Measurements from ENCODE around the gene ASXL1.

The ASXL1 gene

DNA sequence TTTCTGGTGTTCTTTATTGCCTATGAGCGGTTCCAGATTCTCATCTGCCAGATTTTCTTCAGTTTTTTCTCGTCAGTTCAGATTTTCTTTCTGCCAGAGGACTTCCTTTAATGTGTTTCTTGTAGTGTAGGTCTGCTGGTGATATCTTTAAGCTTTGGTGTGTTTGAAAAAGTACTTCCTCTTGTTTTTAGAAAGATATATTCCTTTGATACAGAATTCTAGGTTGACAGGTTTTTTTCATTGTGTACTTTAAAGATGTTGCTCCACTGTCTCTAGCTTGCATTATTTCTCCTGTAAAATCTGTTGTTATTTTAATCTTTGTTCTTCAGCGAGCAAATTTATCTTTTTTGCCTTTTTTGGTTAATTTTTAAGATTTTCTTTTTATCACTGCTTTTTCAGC is 36.9 kb downstream of the ASXL1 start:
- H3K79me2 ChIP-seq (ENCODE audit: control insufficient read depth, insufficient read depth, low read length, poor library complexity), result peaks cover 2% of the 10 kb centered on the region
- no peak overlapping the region for H2AK5ac ChIP-seq (ENCODE audit: low read length)
- H3K9me3 ChIP-seq (ENCODE audit: insufficient read depth, low read depth, low read length), result no peaks in the 10 kb centered on the region
- H2AFZ ChIP-seq (ENCODE audit: insufficient read depth, low read length, poor library complexity), result no peak overlapping the region
- DNase-seq, result no peak
- no peak overlapping the region for H4K12ac ChIP-seq (ENCODE audit: low read depth, low read length)
- H3K4me3 ChIP-seq (ENCODE audit: low read depth, low read length), result no peak overlapping the region
- no peaks in the 10 kb centered on the region for H3K79me1 ChIP-seq (ENCODE audit: low read length)
- no peaks in the 10 kb centered on the region for H3K4me1 ChIP-seq (ENCODE audit: control insufficient read depth in 1 of 2, insufficient read depth in 2 of 2, low read length in 2 of 2)
- no peak overlapping the region for H2BK12ac ChIP-seq (ENCODE audit: low read length)
- WGBS (ENCODE audit: extremely low coverage, insufficient coverage, insufficient read length), result no CpG with 5 or more reads among the region's 3 CpGs
- no peak overlapping the region for H3K14ac ChIP-seq (ENCODE audit: low read length)
- H3K23ac ChIP-seq (ENCODE audit: low read length), result no peak overlapping the region
- no peak overlapping the region for H3K4me2 ChIP-seq (ENCODE audit: low read length)
- no peak overlapping the region for H4K8ac ChIP-seq (ENCODE audit: low read depth, low read length)
- H4K91ac ChIP-seq (ENCODE audit: low read depth, low read length), result no peak overlapping the region
- H2BK120ac ChIP-seq (ENCODE audit: insufficient read depth, low read length, poor library complexity), result no peak overlapping the region
- no peaks in the 10 kb centered on the region for H3K27me3 ChIP-seq (ENCODE audit: insufficient read depth, low read length)
- no peak overlapping the region for H3K9ac ChIP-seq (ENCODE audit: low read length)
- H3K36me3 ChIP-seq (ENCODE audit: control insufficient read depth in 1 of 2, insufficient read depth in 2 of 2, low read length in 2 of 2), result peaks cover 9 to 16% of the 10 kb centered on the region in 2 experiments
- H3K27ac ChIP-seq (ENCODE audit: low read depth, low read length), result no peak overlapping the region
- no peak overlapping the region for H2BK5ac ChIP-seq (ENCODE audit: low read depth, low read length, poor library complexity)
- no peak overlapping the region for H3K4ac ChIP-seq (ENCODE audit: low read depth, low read length)
- no peak overlapping the region for H3K18ac ChIP-seq (ENCODE audit: low read length)

DNA sequence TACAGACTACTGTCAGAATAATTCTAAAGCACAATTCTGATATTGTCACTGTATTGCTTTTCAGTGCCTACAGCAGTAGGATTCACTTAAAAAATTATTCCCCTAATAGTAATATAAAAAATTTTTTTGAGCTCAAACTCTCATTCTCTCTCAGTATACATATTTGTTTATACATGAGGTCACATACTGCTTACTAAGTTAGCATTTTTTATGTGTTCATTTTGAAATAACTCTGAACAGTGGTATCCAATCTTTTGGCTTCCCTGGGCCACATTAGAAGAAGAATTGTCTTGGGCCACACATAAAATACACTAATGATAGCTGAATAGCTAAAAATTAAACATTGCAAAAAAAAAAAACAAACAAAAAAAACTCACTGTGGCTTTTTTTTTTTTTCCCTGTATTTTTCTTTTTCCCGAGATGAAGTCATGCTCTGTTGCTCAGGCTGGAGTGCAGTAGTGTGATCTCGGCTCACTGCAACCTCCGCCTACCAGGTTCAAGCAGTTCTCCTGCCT is 38.6 kb downstream of the ASXL1 start:
- no peaks in the 10 kb centered on the region for H3K4me1 ChIP-seq (ENCODE audit: control insufficient read depth in 1 of 2, insufficient read depth in 2 of 2, low read length in 2 of 2)
- no peak overlapping the region for H3K27ac ChIP-seq (ENCODE audit: low read depth, low read length)
- H3K18ac ChIP-seq (ENCODE audit: low read length), result no peak overlapping the region
- no CpG with 5 or more reads among the region's 3 CpGs for WGBS (ENCODE audit: extremely low coverage, insufficient coverage, insufficient read length)
- no peak overlapping the region for H4K12ac ChIP-seq (ENCODE audit: low read depth, low read length)
- H3K9me3 ChIP-seq (ENCODE audit: insufficient read depth, low read depth, low read length), result no peaks in the 10 kb centered on the region
- H3K4ac ChIP-seq (ENCODE audit: low read depth, low read length), result no peak overlapping the region
- no peak overlapping the region for H3K4me3 ChIP-seq (ENCODE audit: low read depth, low read length)
- no peak overlapping the region for H4K91ac ChIP-seq (ENCODE audit: low read depth, low read length)
- H3K79me1 ChIP-seq (ENCODE audit: low read length), result no peaks in the 10 kb centered on the region
- H3K14ac ChIP-seq (ENCODE audit: low read length), result no peak overlapping the region
- H3K23ac ChIP-seq (ENCODE audit: low read length), result no peak overlapping the region
- H2BK5ac ChIP-seq (ENCODE audit: low read depth, low read length, poor library complexity), result no peak overlapping the region
- no peak overlapping the region for H4K8ac ChIP-seq (ENCODE audit: low read depth, low read length)
- no peak overlapping the region for H3K9ac ChIP-seq (ENCODE audit: low read length)
- no peaks in the 10 kb centered on the region for H3K27me3 ChIP-seq (ENCODE audit: insufficient read depth, low read length)
- no peak overlapping the region for H2AFZ ChIP-seq (ENCODE audit: insufficient read depth, low read length, poor library complexity)
- H2AK5ac ChIP-seq (ENCODE audit: low read length), result no peak overlapping the region
- no peak for DNase-seq
- H3K36me3 ChIP-seq (ENCODE audit: control insufficient read depth in 1 of 2, insufficient read depth in 2 of 2, low read length in 2 of 2), result peaks cover 4 to 13% of the 10 kb centered on the region in 2 experiments
- H3K4me2 ChIP-seq (ENCODE audit: low read length), result no peak overlapping the region
- H2BK120ac ChIP-seq (ENCODE audit: insufficient read depth, low read length, poor library complexity), result no peak overlapping the region
- H2BK12ac ChIP-seq (ENCODE audit: low read length), result no peak overlapping the region
- H3K79me2 ChIP-seq (ENCODE audit: control insufficient read depth, insufficient read depth, low read length, poor library complexity), result peaks cover 2% of the 10 kb centered on the region

DNA sequence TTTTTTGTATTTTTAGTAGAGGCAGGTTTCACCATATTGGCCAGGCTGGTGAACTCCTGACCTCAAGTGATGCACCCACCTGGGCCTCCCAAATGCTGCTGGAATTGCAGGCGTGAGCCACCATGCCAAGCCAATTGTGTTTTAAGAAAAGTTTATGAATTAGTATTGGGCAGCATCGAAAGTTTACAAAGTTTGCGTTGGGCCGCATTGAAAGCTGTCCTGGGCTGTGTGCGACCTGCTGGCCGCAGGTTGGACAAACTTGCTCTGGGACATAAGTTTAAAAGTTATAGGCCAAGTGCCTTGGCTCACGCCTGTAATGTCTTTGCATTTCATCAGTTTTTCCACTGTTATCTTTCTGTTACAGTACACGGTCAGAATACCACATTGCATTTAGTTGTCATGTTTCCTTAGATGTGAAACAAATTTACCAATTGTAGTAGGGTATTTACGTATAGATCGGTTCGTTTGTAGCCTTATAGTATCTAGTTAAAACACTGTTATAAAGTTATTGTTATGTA is 39.5 kb downstream of the ASXL1 start:
- Histone ChIP-seq H2BK5ac (ENCODE audit: low read depth, low read length, poor library complexity) (no peak overlapping the region), H3K79me2 (ENCODE audit: control insufficient read depth, insufficient read depth, low read length, poor library complexity) (peaks cover 2% of the 10 kb centered on the region), H2AK5ac (ENCODE audit: low read length) (no peak overlapping the region), H3K9me3 (ENCODE audit: insufficient read depth, low read depth, low read length) (no peaks in the 10 kb centered on the region), H3K27me3 (ENCODE audit: insufficient read depth, low read length) (no peaks in the 10 kb centered on the region), H3K23ac (ENCODE audit: low read length) (no peak overlapping the region), H3K27ac (ENCODE audit: low read depth, low read length) (no peak overlapping the region), H2BK12ac (ENCODE audit: low read length) (no peak overlapping the region), H2BK120ac (ENCODE audit: insufficient read depth, low read length, poor library complexity) (no peak overlapping the region), H3K4ac (ENCODE audit: low read depth, low read length) (peak overlapping the region; percentile 62), H3K4me1 (ENCODE audit: control insufficient read depth in 1 of 2, insufficient read depth in 2 of 2, low read length in 2 of 2) (no peaks in the 10 kb centered on the region), H3K79me1 (ENCODE audit: low read length) (no peaks in the 10 kb centered on the region), H3K18ac (ENCODE audit: low read length) (peak overlapping the region; percentile 71), H3K4me2 (ENCODE audit: low read length) (no peak overlapping the region), H4K91ac (ENCODE audit: low read depth, low read length) (no peak overlapping the region), H3K4me3 (ENCODE audit: low read depth, low read length) (no peak overlapping the region), H4K12ac (ENCODE audit: low read depth, low read length) (no peak overlapping the region), H3K14ac (ENCODE audit: low read length) (no peak overlapping the region), H3K36me3 (ENCODE audit: control insufficient read depth in 1 of 2, insufficient read depth in 2 of 2, low read length in 2 of 2) (peaks cover 4 to 11% of the 10 kb centered on the region in 2 experiments), H4K8ac (ENCODE audit: low read depth, low read length) (no peak overlapping the region), H2AFZ (ENCODE audit: insufficient read depth, low read length, poor library complexity) (no peak overlapping the region), H3K9ac (ENCODE audit: low read length) (no peak overlapping the region)
- no CpG with 5 or more reads among the region's 11 CpGs for WGBS (ENCODE audit: extremely low coverage, insufficient coverage, insufficient read length)
- DNase-seq, result no peak

DNA sequence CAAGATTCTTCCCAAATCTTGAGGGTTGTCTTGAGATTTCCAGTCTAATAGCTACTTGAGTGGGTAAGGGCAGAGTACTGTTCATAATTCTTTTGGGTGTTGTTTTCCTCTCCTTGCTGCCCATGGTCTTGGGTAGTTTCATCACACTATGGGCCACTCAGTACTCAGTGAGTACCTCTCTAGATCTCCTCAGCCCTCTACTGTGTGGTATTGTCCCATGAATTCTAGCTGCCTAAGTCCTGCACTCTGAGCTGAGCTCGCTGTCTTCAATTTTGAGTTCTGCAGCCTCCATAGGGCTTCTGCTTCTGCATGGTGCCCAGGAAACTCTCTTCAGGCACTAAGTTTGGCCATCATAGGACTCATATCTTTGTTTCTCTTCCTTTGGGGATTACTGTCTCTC is 42.3 kb downstream of the ASXL1 start:
- Histone ChIP-seq H2AFZ (ENCODE audit: insufficient read depth, low read length, poor library complexity) (no peak overlapping the region), H3K4me2 (ENCODE audit: low read length) (no peak overlapping the region), H3K4me3 (ENCODE audit: low read depth, low read length) (no peak overlapping the region), H3K18ac (ENCODE audit: low read length) (no peak overlapping the region), H4K12ac (ENCODE audit: low read depth, low read length) (no peak overlapping the region), H3K27me3 (ENCODE audit: insufficient read depth, low read length) (no peaks in the 10 kb centered on the region), H2AK5ac (ENCODE audit: low read length) (no peak overlapping the region), H3K79me1 (ENCODE audit: low read length) (no peaks in the 10 kb centered on the region), H3K14ac (ENCODE audit: low read length) (no peak overlapping the region), H3K4me1 (ENCODE audit: control insufficient read depth in 1 of 2, insufficient read depth in 2 of 2, low read length in 2 of 2) (no peaks in the 10 kb centered on the region), H3K4ac (ENCODE audit: low read depth, low read length) (no peak overlapping the region), H2BK120ac (ENCODE audit: insufficient read depth, low read length, poor library complexity) (no peak overlapping the region), H2BK5ac (ENCODE audit: low read depth, low read length, poor library complexity) (no peak overlapping the region), H3K9me3 (ENCODE audit: insufficient read depth, low read depth, low read length) (no peaks in the 10 kb centered on the region), H3K36me3 (ENCODE audit: control insufficient read depth in 1 of 2, insufficient read depth in 2 of 2, low read length in 2 of 2) (peaks cover 2 to 5% of the 10 kb centered on the region in 2 experiments), H3K27ac (ENCODE audit: low read depth, low read length) (no peak overlapping the region), H3K9ac (ENCODE audit: low read length) (no peak overlapping the region), H3K23ac (ENCODE audit: low read length) (no peak overlapping the region), H3K79me2 (ENCODE audit: control insufficient read depth, insufficient read depth, low read length, poor library complexity) (peaks cover 2% of the 10 kb centered on the region), H4K8ac (ENCODE audit: low read depth, low read length) (no peak overlapping the region), H2BK12ac (ENCODE audit: low read length) (no peak overlapping the region), H4K91ac (ENCODE audit: low read depth, low read length) (no peak overlapping the region)
- no peak for DNase-seq
- no CpG with 5 or more reads among the region's 1 CpG for WGBS (ENCODE audit: extremely low coverage, insufficient coverage, insufficient read length)

All from trophoblast cell (in vitro differentiated cells and primary cell).